Activated B cell treated with CpG ODN at 0.5 μM for 24 hours (primary cell): Measurements from ENCODE around the gene ARL6IP6. TPM values are rescaled to one million over a fixed set of nuclear protein-coding genes. Genes with fewer than 3 reads are reported as not detected.
A peak's percentile ranks its signal among the peaks of the same experiment; 100 is the strongest.

Experiments
- ATAC-seq: fragments of 200-7000 bp; cut with Tn5 transposase; one replicate; pipeline ENCODE4 v1.10.0; 2021; ENCODE audit warnings: low read depth, mild to moderate bottlenecking, moderate library complexity
- CTCF ChIA-PET: fragments of 350-600 bp; sonication (Branson Sonifier 250); formaldehyde crosslinking; loops from one replicate; lab custom pipeline; 2021; ENCODE audit warnings: antibody characterized with exemption; lab: Charles Lee
- POLR2A ChIA-PET: fragments of 350-600 bp; sonication (Branson Sonifier 250); formaldehyde crosslinking; loops from one replicate; lab custom pipeline; 2021; ENCODE audit warnings: antibody characterized with exemption; lab: Charles Lee
- DNase-seq: peaks from one replicate; pipeline ENCODE4 v3.0.0; 2022
- H3K27ac Mint-ChIP-seq: one replicate; pipeline ENCODE4 v1.8.0; 2020; ENCODE audit warnings: mixed read lengths
- H3K27me3 Mint-ChIP-seq: one replicate; pipeline ENCODE4 v1.8.0; 2021; ENCODE audit warnings: mixed read lengths
- H3K36me3 Mint-ChIP-seq: one replicate; pipeline ENCODE4 v1.8.0; 2021; ENCODE audit warnings: low read depth, mixed read lengths
- H3K4me1 Mint-ChIP-seq: one replicate; pipeline ENCODE4 v1.8.0; 2021; ENCODE audit warnings: mixed read lengths
- H3K4me3 Mint-ChIP-seq: one replicate; pipeline ENCODE4 v1.8.0; 2020; ENCODE audit warnings: mild to moderate bottlenecking, mixed read lengths
- H3K9me3 Mint-ChIP-seq: one replicate; pipeline ENCODE4 v1.8.0; 2020; ENCODE audit warnings: mixed read lengths
- CTCF ChIP-seq: fragments of 200-600 bp; IDR thresholded peaks from one replicate; pipeline ENCODE4 v1.8.0; 2022; ENCODE audit warnings: antibody characterized with exemption, mild to moderate bottlenecking
- intact Hi-C: fragments of 100-400 bp; cut with micrococcal nuclease; formaldehyde crosslinking; loops from one replicate; pipeline ENCODE4 v1.15.1; 2024
- total RNA-seq: library from RNA; stranded (reverse); gene quantifications from 2 replicates; pipeline ENCODE4 v1.2.3, GENCODE V29; 2022

The ARL6IP6 gene
- 11.3 and 13.4 TPM in 2 replicates for total RNA-seq

GRCh38 chr2:152718076-152718908 lies at the start of gene ARL6IP6:
Gene ARL6IP6, plus strand, starts transcription at chr2:152718620. Its CDS starts 5 bp downstream, at chr2:152718625.
- Mint-ChIP-seq H3K27ac (peak within 1 kb of the TSS; percentile 98), H3K4me3 (peak within 1 kb of the TSS; percentile 100), H3K4me1 (peaks cover 52% of the 10 kb centered on the region), H3K36me3 (peaks cover 53% of the 10 kb centered on the region), H3K27me3 (no peaks in the 10 kb centered on the region), H3K9me3 (no peaks in the 10 kb centered on the region)
- CTCF ChIA-PET = no interaction called here
- intact Hi-C loops = loop anchor here (5.0 kb wide), 3 partner anchors 1306 to 1456 kb away; partner anchors contain the start of genes NMI and RBM43
- POLR2A ChIA-PET = interaction anchor here (0.6 to 2.8 kb wide), 7 partner anchors 8 to 963 kb away, joined by 3 to 27 read pairs (median 5); partner anchors contain the start of genes ARL5A and STAM2
- no peak for TF ChIP-seq CTCF
- ATAC-seq (peak; percentile 60), DNase-seq (peak; percentile 94)

- Mint-ChIP-seq H3K36me3 (peaks cover 68% of the 10 kb centered on the region), H3K27me3 (no peaks in the 10 kb centered on the region), H3K27ac (no peak overlapping the region), H3K9me3 (no peaks in the 10 kb centered on the region), H3K4me1 (no peaks in the 10 kb centered on the region), H3K4me3 (no peak overlapping the region)
- no peak for ATAC-seq
- no peak for DNase-seq
- ChIA-PET POLR2A (no interaction called here), CTCF (no interaction called here)
- intact Hi-C loops = no loop called here
- TF ChIP-seq CTCF = no peak
Measured at GRCh38 chr2:152674334-152674733, 44.1 kb upstream of the ARL6IP6 start.

- no peak for ATAC-seq
- no peak for TF ChIP-seq CTCF
- Mint-ChIP-seq H3K4me1 (no peaks in the 10 kb centered on the region), H3K27ac (no peak overlapping the region), H3K9me3 (no peaks in the 10 kb centered on the region), H3K4me3 (no peak overlapping the region), H3K27me3 (no peaks in the 10 kb centered on the region), H3K36me3 (peaks cover 70% of the 10 kb centered on the region)
- DNase-seq = no peak
- ChIA-PET POLR2A (no interaction called here), CTCF (no interaction called here)
- intact Hi-C loops = no loop called here
Measured at GRCh38 chr2:152676461-152676860, 42.0 kb upstream of the ARL6IP6 start.

GRCh38 chr2:152678808-152679207 lies 39.6 kb upstream of the ARL6IP6 start:
- intact Hi-C loops = no loop called here
- no peaks in the 10 kb centered on the region for H3K27me3 Mint-ChIP-seq
- DNase-seq (no peak), ATAC-seq (no peak)
- peaks cover 68% of the 10 kb centered on the region for H3K36me3 Mint-ChIP-seq
- no peak overlapping the region for H3K27ac Mint-ChIP-seq
- no peak overlapping the region for H3K4me3 Mint-ChIP-seq
- TF ChIP-seq CTCF = no peak
- no peaks in the 10 kb centered on the region for H3K9me3 Mint-ChIP-seq
- H3K4me1 Mint-ChIP-seq = no peaks in the 10 kb centered on the region
- ChIA-PET CTCF (no interaction called here), POLR2A (no interaction called here)

- Mint-ChIP-seq H3K9me3 (no peaks in the 10 kb centered on the region), H3K4me1 (no peaks in the 10 kb centered on the region), H3K27me3 (no peaks in the 10 kb centered on the region), H3K36me3 (peaks cover 66% of the 10 kb centered on the region), H3K4me3 (no peak overlapping the region), H3K27ac (no peak overlapping the region)
- intact Hi-C loops = no loop called here
- ChIA-PET CTCF (no interaction called here), POLR2A (no interaction called here)
- no peak for ATAC-seq
- DNase-seq = no peak
- no peak for TF ChIP-seq CTCF
Measured at GRCh38 chr2:152682663-152683062, 35.8 kb upstream of the ARL6IP6 start.
